Sciatic nerve (tissue), 2 donors: ENCODE data around the gene ZNF319. TPM values are rescaled to one million over a fixed set of nuclear protein-coding genes. Genes with fewer than 3 reads are reported as not detected.
A peak's percentile ranks its signal among the peaks of the same experiment; 100 is the strongest.
"Not testable (repeated sequence)": the region's sequence is repeated elsewhere in the genome, so short reads cannot be mapped to it uniquely, and the experiment has no call there.

Experiments used
- ATAC-seq: fragments of 200-7000 bp; cut with Tn5 transposase; one replicate; pipeline ENCODE4 v1.9.1; 2020; ENCODE audit warnings: mild to moderate bottlenecking, moderate library complexity
- DNase-seq: peaks from one replicate; pipeline ENCODE4 v3.0.0-alpha.2; 2020; ENCODE audit warnings: low spot score
- intact Hi-C: fragments of 100-400 bp; cut with DNase I; formaldehyde crosslinking; loops from one replicate; pipeline ENCODE4 v1.14.2; 2022
- total RNA-seq: library from RNA; stranded (reverse); fragmentation: NEBNext Ultra II Directional; extraction: Animal tissue kit (Norgen Biotek cat#: 25700); gene quantifications from one replicate; pipeline ENCODE4 v1.2.1, GENCODE V29; 2021
- donor health status: DM: no; HTN: no; CAD: no.
- donor health status: DM: no; HTN: no; CAD: no.

Gene ZNF319
- total RNA-seq, 1 donor from 2014 or later, result 10.0 TPM

DNA sequence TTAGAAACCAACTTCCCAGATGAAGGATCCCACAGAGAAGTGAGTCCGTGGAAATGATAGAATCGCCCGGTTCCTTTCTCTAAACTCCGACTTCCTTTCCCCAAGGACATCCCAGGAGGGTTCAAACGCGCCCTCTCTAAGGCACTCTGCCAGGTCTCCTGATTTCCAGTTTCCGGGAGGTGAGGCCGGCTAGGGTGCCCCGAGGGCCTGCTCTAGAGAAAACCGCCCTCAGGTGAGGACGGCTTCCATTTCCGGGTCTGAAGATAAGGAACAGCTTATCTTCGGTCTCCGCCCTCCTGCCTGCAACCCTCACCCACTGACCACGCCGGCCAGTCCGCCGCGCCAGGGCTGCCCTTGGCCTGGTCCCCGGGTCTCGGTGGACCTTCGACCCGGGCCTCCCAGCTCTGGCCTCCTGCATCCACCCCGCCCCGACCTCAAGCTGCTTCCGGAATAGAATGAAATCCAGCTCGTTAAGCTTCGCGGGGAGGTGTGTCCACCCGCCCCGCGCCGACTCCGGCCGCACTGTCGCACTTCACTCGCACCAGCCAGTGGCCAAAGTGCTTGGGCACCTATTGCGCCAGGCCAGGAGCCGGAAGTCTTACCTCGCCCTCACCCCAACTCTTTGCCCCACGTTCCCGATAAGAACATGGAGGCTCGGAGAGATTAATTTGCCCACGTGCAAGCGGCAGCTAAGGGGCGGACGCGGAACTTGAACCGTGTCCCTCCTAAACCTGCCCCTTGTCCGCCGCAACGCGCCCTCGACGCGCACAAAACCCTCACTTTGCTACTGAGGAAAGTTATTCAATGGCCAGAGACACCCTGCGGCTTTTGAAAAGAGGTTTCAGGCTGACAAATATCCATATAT lies 24.2 kb upstream of the ZNF319 start:
- no peak for DNase-seq

DNA sequence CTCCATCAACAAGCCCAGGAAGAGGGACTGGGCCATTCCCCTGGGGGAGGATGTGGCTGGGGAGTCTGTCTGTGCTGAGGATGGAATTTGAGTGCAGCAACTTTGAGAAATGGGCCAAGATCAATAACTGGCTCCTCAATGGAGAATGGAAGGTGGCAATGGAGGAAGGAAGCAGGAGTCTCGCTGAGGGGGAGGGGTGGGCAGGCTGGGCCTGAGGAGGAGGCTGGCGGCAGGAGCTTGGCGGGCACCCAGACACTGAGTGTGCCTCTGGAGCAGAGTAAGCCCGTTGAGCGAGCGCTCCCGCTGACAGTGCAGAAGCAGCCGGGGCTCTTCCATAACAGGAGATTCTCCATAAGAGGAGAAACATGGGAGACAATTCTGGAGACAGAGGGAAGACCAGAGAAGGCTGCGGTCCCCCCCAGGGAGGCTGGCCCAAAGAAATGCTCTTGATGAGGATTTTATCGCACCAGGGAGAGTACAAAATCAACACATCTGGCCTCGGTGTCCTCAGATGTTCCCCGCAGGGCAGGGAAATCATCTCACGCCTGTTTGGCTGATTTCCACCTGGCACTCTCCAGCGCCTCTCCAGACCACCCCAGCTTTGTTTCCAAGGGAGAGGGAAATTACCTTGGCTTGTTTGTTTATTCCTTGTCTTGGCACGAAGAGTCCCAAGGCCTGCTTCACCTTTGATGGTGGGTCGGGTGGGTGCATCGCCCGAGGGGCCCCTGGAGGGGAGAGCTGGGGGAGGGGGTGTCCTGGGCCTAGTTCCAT lies 22.3 kb upstream of the ZNF319 start:
- intact Hi-C loops, result loop anchor here (5.0 kb wide), 1 partner anchor 105 kb away; the partner anchor contains the start of gene CFAP20
- ATAC-seq (peak; percentile 68), DNase-seq (peak; percentile 79)

More for the DNA sequence above, 24.2 kb upstream of the ZNF319 start:
- intact Hi-C loops, result loop anchor here (5.0 kb wide), 1 partner anchor 103 kb away; the partner anchor contains the start of gene CFAP20
- ATAC-seq, result no peak

DNA sequence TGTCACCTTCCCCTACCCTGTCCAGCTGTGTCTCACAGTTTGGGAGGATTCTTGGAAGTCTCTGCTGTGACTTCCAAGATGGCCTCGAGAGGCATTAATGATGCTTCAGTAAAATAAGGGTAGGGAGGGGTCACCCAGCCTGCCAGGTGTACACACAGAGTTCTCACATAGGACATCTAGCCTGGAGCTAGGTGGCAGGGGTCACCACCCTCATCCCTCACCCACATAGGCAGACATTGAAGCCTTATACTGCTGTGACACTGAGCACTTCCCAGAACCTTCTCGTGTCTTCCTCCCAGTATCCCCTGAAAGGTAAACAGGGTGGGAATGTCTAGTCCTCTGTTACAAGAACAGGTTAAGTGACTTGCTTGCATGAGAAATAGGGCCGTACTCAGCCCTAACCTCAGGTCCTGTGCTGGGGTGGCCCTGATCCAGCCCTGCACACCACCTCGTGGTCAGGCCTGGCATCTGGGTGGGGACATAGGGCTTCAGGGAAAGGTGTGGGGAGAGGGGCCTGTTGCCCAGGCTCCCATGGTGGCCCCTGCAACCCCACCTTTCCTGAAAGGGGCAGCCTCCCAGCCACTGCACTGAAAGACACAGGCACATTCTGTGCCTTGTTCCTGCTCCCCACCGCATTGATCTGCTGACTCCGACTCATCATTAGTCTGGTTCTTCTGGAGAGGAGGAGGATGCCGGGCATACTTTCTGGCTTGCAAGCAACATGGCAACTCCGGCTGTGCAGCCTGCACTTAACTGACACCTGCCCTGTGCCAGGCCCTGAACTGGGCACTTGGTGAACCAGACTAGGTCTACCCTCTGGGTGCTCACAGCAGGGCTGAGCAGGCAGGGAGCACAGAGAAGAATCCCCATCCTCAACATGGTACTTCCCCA lies 21.4 kb upstream of the ZNF319 start:
- ATAC-seq (no peak), DNase-seq (no peak)
- intact Hi-C loops, result loop anchor here (5.0 kb wide), 1 partner anchor 105 kb away; the partner anchor contains the start of gene CFAP20

DNA sequence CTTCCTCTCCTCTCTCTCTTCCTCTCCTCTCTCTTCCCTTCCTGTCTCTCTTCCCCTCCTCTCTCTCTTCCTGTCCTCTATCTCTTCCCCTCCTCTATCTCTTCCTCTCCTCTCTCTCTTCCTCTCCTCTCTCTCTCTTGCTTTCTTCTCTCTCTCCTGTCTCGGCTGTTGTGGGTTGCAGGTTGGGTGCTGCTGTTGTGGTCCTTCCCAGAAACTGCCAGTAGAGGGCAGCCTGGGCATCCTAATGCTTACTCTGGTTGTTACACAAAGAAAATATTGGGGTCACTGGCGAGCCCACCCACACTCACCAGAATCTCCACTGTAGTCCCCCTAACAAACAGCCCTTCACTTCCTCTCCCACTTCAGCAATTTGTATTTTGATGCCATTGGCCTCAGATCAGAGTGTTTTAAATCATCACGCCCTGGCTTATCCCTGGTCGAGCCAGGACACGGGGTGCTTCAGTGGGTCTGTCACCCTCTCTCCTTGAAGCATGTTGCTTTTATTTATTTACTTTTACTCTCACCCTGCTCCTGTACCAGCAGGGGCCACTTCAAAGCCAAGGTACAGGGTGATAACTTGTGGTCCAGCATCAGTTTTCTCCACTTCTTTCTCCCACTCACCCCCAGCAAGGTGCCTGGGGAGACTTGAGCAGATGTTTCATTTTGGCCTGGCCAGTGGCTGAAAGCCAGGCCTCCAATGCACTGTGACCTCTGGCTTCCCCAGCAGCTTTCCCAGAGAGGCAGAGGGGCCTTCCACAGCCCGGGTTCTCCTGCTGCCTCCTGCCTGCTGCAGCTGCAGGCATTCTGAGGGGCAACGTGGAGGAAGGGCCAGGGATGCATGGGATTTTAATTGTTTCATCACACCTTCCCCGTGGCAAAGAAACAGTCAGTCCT lies 20.4 kb upstream of the ZNF319 start:
- intact Hi-C loops, result loop anchor here (5.0 kb wide), 1 partner anchor 106 kb away; the partner anchor contains the start of gene CFAP20
- peak; percentile 85 for DNase-seq
- peak; percentile 61 for ATAC-seq

DNA sequence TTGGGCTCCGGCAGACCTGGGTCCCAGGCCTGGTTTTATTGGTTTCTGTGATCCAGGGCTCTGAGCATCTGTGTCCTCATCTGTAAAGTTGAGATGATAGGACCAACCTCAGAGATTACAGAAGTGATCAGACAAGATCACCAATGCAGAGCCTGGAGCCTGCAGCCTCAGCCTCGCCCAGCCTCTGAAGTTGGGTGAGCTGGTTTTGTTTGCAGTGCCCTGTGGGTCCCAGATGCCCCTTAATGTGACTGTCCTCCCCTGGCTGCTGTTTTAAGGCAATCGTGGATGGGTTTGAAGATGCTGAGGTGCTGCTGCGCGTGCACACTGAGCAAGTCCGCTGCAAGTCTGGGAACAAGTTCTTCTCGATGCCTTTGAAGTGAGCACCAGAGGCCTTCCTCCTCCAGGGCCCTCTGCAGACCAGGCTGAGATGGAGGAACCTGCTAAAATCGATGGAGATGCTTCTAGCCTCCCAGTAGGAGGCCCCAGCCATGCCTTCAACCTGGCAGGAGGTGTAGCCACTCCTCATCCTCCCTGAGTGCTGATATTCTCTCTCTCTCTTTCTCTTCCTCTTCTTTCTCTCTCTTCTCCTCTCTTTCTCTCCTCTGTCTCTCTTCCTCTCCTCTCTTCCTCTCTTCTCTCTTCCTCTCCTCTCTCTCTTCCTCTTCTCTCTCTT lies 19.5 kb upstream of the ZNF319 start:
- ATAC-seq, result no peak
- no peak for DNase-seq

DNA sequence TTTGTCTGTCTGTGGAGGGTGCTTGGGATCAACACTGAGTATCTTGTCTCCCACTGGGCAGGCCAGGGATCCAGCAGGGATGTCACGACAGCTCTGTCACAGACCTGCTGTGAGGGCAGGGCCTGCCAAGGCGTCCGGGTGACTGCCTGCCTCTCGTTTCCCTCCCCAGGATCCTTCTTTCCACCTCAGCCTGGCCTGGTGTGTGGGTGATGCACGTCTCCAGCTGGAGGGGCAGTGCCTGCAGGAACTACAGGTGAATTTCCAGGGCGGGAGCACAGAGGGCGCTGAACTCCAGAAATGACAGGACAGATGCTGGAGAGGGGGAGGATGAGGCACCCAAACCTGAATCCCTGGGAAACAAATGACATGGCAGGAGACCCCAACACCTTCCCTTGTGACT lies 18.3 kb upstream of the ZNF319 start:
- intact Hi-C loops, result no loop called here
- ATAC-seq (no peak), DNase-seq (no peak)

More for the DNA sequence above, 19.5 kb upstream of the ZNF319 start:
- intact Hi-C loops, result loop anchor here (5.0 kb wide), 1 partner anchor 107 kb away; the partner anchor contains the start of gene CFAP20

DNA sequence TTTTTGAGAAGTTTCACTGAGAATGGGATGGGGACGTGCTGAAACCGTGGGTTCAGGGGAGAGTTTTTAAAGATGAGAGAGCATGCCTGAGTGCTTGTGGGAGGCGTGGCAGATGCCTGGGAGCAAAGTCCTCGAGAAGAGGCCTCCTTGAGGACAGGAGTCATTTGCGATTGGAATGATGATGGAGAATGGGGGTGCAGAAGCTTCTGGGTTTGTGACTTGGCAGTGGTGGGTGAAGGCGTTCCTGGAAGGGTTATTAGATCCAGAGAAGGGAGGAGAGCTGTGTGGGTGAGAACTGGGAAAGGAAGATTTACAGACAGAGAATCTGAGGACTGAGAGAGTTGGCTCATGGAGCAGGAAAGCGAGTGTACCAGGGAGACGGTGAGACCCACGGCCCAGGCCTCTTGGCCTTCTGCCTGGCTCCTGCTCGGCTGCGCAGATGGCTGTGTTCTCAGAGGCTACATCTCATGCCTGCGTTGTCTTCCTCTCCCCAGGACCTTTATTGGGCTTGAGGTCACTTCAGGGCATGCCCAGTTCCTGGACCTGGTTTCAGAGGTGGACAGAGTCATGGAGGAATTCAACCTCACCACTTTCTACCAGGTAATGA lies 16.5 kb upstream of the ZNF319 start:
- DNase-seq (no peak), ATAC-seq (no peak)
- intact Hi-C loops, result no loop called here

DNA sequence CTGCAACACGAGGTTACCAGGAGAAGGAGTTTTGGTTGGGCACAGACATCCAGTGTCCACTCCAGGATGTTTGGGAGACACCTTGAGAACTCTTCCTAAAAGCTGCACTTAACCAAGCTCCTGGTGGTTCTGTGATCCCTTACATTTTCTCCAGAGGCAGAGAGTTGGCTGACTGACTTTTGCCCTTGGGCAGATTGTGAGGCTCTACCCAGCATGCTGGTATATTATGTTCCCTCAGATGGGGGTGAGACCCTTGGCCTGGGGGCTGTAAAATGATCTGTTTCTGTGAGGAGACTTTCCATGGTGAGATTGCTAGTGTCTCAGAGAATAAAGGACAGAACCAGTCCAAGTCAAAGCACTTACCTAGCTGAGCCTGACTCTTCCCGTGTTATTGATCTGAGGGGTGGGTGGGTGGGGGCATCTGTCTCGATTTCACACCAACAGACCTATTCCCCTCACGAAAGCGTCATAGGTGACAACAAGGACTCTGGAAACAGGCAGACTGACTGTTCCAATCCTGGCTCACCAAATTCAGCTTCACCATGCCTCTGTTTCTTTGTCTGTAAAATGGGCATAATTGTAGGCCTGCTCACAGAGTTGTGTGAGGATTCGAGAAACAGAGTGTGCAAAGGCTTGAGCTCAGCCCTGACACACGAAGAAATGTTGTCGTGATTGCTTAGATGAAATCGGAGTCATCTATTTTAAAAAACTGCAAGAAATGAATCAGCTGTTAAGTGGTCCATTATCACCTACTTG lies 12.9 kb upstream of the ZNF319 start:
- intact Hi-C loops, result no loop called here
- DNase-seq (no peak), ATAC-seq (no peak)

DNA sequence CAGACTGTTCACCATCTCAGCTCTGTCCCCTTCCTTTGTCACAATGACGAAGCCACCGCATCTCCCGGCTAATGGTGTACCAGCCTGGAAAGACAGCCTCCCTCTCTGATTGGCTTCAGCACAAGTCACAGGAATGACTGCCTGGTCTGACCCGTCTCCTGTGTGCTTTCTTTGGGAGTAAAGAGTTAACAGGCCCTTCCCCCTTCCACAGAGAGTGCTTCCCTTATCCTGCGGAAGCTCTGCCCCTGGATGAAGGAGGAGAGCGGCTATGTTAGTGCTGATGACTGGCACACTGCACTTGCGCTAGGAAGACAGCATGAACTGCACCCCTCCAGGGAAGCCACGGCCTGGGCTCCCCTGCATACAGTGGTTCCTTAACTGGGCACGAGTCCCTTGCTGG lies 12.0 kb upstream of the ZNF319 start:
- intact Hi-C loops, result no loop called here
- DNase-seq, result no peak

DNA sequence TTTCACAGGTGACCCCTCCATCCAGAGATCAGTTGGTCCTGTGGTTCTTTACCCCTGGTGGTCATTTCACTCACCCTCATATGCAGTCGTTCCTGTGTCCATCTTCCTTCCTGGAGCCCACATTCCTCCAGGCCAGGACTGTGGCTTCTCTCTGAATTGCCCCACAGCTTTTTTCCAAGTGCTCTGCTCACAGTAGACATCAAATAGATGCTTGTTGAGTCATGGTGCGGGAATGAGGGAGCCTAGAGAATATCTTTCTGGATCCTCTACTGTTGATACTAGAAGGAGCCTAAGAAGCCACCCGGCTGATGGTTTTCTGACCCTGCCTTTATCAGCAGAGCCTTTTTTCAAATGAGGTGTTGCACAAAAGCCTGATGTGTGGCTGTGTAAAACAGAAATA lies 11.2 kb upstream of the ZNF319 start:
- ATAC-seq (no peak), DNase-seq (no peak)
- intact Hi-C loops, result no loop called here

More for the DNA sequence above, 12.0 kb upstream of the ZNF319 start:
- no peak for ATAC-seq

DNA sequence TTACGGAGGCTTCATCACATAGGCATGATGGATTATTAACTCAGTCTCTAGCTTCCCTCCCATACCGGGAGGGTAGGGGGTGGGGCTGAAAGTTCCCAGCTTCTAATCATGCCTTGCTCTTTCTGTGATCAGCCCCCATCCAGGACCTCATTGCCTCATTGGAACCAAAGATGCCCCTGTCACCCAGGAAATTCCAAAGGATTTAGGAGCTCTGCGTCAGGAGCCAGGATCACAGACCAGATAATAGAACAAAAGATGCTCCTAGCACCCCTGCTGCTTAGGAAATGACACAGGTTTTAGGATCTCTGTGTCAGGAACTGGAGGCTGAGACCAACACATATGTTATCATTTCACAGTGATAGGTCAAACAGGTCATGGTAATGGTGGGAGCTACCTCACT lies 10.4 kb upstream of the ZNF319 start:
- no peak for ATAC-seq
- DNase-seq, result no peak
- intact Hi-C loops, result no loop called here

DNA sequence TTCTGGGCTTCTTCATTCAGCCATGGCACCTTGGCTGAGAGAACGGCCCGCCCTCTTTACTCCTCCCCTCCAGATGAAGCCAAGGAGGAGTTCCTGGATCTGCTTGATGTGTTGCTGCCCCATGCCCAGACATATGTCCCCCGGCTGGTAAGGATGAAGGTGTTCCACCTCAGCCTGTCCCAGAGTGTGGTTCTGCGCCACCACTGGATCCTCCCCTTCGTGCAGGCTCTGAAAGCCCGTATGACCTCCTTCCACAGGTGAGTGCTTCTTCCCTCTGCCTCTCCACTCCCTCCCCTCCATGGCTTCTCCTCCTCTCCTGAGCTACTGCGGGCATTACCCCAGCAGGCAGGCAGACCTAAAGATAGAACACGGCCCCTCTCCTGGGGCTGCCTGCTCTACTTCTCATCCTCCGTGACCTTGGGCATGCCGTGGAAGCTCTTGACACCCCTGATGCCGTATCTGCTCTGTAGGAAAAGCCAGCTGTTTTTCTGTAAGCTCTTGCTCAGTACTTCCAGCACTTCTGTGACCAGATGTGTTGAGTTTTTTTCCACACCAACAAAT lies 9.5 kb upstream of the ZNF319 start:
- ATAC-seq (no peak), DNase-seq (no peak)

DNA sequence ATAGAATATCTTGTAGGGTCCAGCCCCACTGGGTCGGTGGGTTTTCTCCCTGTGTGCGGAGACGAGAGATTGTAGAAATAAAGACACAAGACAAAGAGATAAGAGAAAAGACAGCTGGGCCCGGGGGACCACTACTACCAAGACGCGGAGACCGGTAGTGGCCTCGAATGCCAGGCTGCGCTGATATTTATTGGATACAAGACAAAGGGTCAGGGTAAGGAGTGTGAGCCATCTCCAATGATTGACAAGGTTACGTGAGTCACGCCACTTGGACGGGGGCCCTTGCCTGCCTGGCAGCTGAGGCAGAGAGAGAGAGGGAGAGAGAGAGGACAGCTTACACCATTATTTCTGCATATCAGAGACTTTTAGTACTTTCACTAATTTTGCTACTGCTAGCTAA lies 4.3 kb upstream of the ZNF319 start:
- ATAC-seq, DNase-seq: not testable (repeated sequence)
- intact Hi-C loops, result loop anchor here (5.0 kb wide), 1 partner anchor 97 kb away; no protein-coding TSS in a partner anchor

More for the DNA sequence above, 9.5 kb upstream of the ZNF319 start:
- intact Hi-C loops, result no loop called here

DNA sequence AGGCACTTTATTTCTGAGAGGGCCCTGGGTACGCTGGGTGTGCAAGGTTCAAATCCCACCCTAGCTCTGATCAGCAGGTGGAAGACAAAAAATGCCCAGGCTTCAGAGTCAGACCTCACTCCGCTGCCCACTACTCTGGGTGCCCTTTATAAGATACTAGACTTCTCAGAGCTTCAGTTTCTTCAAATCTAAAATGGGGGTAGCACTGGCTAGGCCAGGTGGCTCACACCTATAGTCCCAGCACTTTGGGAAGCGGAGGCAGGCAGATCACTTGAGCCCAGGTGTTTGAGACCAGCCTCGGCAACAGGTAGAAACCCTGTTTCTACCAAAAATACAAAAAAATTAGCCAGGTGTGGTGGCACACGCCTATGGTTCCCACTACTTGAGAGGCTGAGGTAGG lies 2.5 kb upstream of the ZNF319 start:
- intact Hi-C loops, result loop anchor here (5.0 kb wide), 1 partner anchor 96 kb away; no protein-coding TSS in a partner anchor
- ATAC-seq (no peak), DNase-seq (no peak)

DNA sequence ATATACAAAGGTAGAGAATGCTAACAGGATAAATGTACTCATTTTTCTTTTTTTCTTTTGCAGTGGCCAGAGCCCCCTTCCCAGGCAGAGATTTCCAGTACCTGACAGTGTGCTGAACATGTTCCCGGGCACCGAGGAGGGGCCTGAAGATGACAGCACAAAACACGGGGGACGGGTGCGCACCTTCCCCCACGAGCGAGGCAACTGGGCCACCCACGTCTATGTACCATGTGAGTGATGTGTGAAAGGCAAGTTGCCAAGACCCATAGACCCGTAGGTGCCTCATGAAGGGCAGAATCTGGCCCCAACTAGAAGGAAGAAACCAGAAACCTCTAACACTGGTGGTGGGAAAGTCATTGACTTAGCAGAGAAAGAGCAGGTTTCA lies 1.9 kb upstream of the ZNF319 start:
- ATAC-seq (no peak), DNase-seq (no peak)
- intact Hi-C loops, result loop anchor here (5.0 kb wide), 1 partner anchor 95 kb away; no protein-coding TSS in a partner anchor
